GM13977 (cell line): ENCODE data around the gene SHISA7.

Source experiments
- DNase-seq: peaks from one replicate; pipeline ENCODE4 v3.0.0; 2012; ENCODE audit warnings: low spot score
- in situ Hi-C: fragments of 300-500 bp; cut with MboI; formaldehyde crosslinking; loops from one replicate; pipeline ENCODE4 v1.12.0; 2022; ENCODE audit warnings: low sequenced_read_pairs, low pct_unique_long_range_greater_than_20kb, mixed read lengths, inconsistent platforms; ENCODE audit not compliant: unreplicated experiment
- TF ChIP-seq, protein P1 (sequence below): IDR thresholded peaks from 2 replicates; pipeline ENCODE4 v1.5.1; 2012; ENCODE audit warnings: mild to moderate bottlenecking, control low read depth; ENCODE audit not compliant: insufficient read depth; ENCODE audit errors: extremely low read depth, missing control alignments

SHISA7 gene

DNA sequence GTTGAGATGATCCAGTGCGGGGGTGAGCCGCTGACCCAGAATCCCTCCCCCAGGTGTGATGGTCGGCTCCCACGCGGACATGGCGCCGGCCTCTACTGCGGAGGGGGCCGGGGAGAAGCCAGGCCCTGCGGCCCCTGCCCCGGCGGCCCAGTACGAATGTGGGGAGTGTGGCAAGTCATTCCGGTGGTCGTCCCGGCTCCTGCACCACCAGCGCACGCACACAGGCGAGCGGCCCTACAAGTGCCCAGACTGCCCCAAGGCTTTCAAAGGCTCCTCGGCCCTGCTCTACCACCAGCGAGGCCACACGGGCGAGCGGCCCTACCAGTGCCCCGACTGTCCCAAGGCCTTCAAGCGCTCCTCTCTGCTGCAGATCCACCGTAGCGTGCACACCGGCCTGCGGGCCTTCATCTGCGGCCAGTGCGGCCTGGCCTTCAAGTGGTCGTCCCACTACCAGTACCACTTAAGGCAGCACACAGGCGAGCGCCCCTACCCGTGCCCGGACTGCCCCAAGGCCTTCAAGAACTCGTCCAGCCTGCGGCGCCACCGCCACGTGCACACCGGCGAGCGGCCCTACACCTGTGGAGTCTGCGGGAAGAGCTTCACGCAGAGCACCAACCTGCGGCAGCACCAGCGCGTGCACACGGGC lies 38.2 kb upstream of the SHISA7 start:
- TF ChIP-seq, protein P1, sequence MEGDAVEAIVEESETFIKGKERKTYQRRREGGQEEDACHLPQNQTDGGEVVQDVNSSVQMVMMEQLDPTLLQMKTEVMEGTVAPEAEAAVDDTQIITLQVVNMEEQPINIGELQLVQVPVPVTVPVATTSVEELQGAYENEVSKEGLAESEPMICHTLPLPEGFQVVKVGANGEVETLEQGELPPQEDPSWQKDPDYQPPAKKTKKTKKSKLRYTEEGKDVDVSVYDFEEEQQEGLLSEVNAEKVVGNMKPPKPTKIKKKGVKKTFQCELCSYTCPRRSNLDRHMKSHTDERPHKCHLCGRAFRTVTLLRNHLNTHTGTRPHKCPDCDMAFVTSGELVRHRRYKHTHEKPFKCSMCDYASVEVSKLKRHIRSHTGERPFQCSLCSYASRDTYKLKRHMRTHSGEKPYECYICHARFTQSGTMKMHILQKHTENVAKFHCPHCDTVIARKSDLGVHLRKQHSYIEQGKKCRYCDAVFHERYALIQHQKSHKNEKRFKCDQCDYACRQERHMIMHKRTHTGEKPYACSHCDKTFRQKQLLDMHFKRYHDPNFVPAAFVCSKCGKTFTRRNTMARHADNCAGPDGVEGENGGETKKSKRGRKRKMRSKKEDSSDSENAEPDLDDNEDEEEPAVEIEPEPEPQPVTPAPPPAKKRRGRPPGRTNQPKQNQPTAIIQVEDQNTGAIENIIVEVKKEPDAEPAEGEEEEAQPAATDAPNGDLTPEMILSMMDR: no peak
- in situ Hi-C loops: no loop called here
- no peak for DNase-seq

DNA sequence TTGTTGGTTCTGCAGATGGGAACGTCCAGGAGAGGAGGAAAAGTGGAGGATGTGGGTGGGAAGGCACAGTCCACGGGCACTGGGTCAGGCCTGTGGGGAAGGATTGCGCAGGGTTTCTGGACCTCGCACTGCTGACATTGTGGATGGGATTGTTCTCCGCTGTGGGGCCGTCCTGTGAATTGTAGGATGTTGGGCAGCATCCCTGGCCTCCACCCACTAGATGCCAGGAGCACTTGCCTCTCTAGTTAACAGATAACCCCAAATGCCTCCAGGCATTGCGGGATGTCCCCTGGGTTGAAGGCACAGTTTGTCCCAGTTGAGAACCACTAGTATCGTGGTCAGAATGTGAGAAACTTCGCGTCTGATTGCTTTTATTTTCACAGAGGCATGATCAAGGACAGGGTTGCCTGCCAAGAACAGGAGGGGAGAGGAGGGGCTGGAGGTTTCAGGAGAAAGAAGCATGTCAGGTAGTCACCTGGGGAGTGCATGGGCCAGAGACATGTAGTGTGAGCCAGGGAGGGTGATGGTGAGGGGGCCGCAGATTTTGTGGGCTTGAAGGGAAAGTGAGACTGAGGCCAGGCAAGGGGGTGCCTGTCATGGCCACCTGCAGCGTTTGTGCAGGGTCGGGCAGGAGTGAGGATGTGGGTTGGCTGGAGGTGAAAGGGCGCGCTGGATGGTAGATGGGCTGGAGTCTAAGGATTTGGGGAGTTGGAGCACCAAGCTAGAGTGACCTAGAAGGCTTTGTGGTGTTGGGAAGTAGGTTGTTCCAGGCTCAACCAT lies 36.5 kb upstream of the SHISA7 start:
- in situ Hi-C loops: no loop called here
- TF ChIP-seq, protein P1: no peak
- no peak for DNase-seq

DNA sequence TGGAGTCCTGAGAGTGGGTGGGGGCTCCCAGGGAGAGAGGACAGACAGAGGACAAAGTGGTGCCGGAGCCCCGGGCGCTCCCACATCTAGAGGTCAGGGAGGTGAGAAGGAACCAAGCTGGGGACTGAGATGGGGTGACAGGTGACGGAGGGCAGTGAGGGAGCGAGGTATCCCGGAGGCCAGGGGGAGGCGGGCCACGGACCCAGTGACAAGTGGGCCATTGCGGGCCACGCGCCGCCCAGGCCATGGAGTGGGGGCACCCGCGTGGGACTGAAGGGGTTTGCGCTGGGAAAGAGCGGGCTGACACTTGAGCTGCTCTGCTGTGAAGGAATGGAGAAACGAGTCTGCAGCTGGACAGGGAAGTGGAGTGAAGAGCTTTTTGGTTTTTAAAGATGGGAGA lies 35.9 kb upstream of the SHISA7 start:
- TF ChIP-seq, protein P1: no peak
- no peak for DNase-seq
- in situ Hi-C loops: no loop called here

DNA sequence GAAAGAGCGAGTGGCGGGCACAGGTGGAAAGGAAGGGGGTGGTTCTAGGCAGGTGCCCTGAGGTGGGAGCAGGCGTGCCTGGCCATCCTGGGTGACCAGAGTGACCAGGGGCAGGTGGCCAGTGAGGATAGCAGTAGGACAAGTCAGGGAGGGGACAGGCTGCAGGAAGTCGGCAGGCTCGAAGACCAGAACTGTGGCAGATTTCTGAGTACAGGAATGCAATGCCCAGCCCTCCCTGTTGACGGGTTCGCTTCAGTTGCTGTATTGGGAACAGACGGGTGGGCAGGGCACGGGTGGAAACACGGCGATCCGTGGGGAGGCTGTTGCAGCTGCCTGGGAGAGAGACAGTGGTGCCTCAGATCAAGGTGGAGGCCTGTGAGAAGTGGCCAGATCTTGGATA lies 35.3 kb upstream of the SHISA7 start:
- in situ Hi-C loops: no loop called here
- DNase-seq: no peak
- TF ChIP-seq, protein P1: no peak

DNA sequence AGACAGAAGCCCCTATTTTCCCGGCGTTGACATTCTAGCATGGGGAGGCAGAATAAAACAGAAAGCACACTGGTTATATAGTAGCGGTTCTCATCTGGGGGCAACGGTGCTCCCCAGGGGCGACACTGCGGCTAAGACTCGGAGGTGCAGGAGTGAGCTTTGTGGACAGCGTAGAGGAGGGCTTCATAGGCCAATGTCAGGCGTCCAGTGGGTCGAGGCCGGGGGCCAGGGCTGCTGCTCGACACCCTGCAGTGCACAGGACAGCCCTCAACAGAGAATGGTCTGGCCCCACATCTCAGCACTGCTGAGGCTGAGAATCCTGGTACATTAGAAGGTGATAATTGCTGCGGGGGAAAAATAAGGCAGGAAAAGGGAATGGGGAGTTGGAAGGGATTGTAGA lies 34.8 kb upstream of the SHISA7 start:
- TF ChIP-seq, protein P1: no peak
- DNase-seq: no peak
- in situ Hi-C loops: no loop called here

DNA sequence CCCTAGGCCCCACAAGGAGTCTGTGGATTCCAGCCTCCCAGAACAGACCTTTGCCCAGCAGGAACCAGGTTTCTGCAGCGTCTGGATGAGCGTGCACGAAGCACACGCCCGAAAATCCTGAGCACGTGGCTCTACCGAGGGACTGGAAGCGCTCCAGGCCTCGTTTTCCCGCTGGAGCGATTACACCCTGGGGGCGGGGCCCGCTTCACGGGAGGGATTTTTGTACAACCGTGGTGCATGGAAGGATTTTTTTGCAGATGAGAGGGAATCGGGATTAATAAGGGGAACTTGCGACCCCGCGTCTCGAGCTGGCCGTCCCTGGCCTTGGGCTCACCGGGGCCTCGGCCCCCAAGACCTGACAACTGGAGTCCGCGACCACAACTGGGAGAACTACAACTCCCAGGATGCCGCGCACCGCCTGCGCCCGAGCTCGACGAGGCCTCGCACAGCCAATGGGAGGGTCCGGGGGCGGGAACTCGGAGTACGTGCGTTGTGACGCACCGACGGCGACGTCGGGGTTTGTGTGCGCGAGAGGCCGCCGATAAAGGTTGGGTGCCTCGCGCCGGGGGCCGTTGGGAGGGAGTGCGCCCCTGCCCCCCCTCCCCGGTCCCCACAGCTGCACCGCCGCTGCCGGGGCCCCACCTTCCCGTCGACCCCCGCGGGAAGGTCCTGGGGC lies 33.1 kb upstream of the SHISA7 start, which contains the start of gene ZNF628:
Gene ZNF628 (plus strand): TSS at position 518 of the 676 bp plus-strand sequence. CDS start 3,294 bp downstream, outside the sequence.
- TF ChIP-seq, protein P1: no peak
- DNase-seq: peak; percentile 99
- in situ Hi-C loops: no loop called here
